Measurements from ENCODE around the gene GPC1.

Gene GPC1

GRCh38 chr2:240428245-240428644, 7.2 kb upstream of the GPC1 start:
- no peak for DNase-seq (ENCODE audit: low read depth)
- H3K4me3 ChIP-seq (ENCODE audit: low read length): no peak overlapping the region
- TF ChIP-seq CTCF (conservative IDR thresholded peaks at IDR 0.05; ENCODE audit: low read depth, low read length): no peak

GRCh38 chr2:240429341-240429871, 6.1 kb upstream of the GPC1 start:
- no peak overlapping the region for H3K4me3 ChIP-seq (ENCODE audit: low read length)
- no peak for TF ChIP-seq CTCF (conservative IDR thresholded peaks at IDR 0.05; ENCODE audit: low read depth, low read length)
- DNase-seq (ENCODE audit: low read depth): no peak

GRCh38 chr2:240429872-240430491, 5.5 kb upstream of the GPC1 start:
- no peak for TF ChIP-seq CTCF (conservative IDR thresholded peaks at IDR 0.05; ENCODE audit: low read depth, low read length)
- no peak overlapping the region for H3K4me3 ChIP-seq (ENCODE audit: low read length)
- no peak for DNase-seq (ENCODE audit: low read depth)

GRCh38 chr2:240430595-240430994, 4.9 kb upstream of the GPC1 start:
- TF ChIP-seq CTCF (conservative IDR thresholded peaks at IDR 0.05; ENCODE audit: low read depth, low read length): no peak
- H3K4me3 ChIP-seq (ENCODE audit: low read length): no peak overlapping the region
- DNase-seq (ENCODE audit: low read depth): no peak

- no peak for TF ChIP-seq CTCF (conservative IDR thresholded peaks at IDR 0.05; ENCODE audit: low read depth, low read length)
- no peak overlapping the region for H3K4me3 ChIP-seq (ENCODE audit: low read length)
- no peak for DNase-seq (ENCODE audit: low read depth)
Measured at GRCh38 chr2:240431271-240431660, 4.2 kb upstream of the GPC1 start.

GRCh38 chr2:240431661-240432424, 3.6 kb upstream of the GPC1 start:
- DNase-seq (ENCODE audit: low read depth): no peak
- no peak overlapping the region for H3K4me3 ChIP-seq (ENCODE audit: low read length)
- no peak for TF ChIP-seq CTCF (conservative IDR thresholded peaks at IDR 0.05; ENCODE audit: low read depth, low read length)

GRCh38 chr2:240432430-240432819, 3.0 kb upstream of the GPC1 start:
- no peak for TF ChIP-seq CTCF (conservative IDR thresholded peaks at IDR 0.05; ENCODE audit: low read depth, low read length)
- no peak for DNase-seq (ENCODE audit: low read depth)
- H3K4me3 ChIP-seq (ENCODE audit: low read length): no peak overlapping the region

Data from retinal pigment epithelial cell (primary cell).